A549 treated with RU486 at 1 μM for 4 hours (cell line): Measurements from ENCODE around the gene PALM. TPM values are rescaled to one million over a fixed set of nuclear protein-coding genes. Genes with fewer than 3 reads are reported as not detected.

Experiments
- total RNA-seq: library from RNA; stranded (reverse); fragments of 200-300 nt; extraction: Qiagen RNA extraction; gene quantifications from 5 replicates; pipeline ENCODE4 v1.2.3, GENCODE V29; 2022; ENCODE audit warnings: low read depth

PALM gene
- total RNA-seq, result 11.8 to 18.1 TPM (median 13.4 TPM) in 5 replicates

DNA sequence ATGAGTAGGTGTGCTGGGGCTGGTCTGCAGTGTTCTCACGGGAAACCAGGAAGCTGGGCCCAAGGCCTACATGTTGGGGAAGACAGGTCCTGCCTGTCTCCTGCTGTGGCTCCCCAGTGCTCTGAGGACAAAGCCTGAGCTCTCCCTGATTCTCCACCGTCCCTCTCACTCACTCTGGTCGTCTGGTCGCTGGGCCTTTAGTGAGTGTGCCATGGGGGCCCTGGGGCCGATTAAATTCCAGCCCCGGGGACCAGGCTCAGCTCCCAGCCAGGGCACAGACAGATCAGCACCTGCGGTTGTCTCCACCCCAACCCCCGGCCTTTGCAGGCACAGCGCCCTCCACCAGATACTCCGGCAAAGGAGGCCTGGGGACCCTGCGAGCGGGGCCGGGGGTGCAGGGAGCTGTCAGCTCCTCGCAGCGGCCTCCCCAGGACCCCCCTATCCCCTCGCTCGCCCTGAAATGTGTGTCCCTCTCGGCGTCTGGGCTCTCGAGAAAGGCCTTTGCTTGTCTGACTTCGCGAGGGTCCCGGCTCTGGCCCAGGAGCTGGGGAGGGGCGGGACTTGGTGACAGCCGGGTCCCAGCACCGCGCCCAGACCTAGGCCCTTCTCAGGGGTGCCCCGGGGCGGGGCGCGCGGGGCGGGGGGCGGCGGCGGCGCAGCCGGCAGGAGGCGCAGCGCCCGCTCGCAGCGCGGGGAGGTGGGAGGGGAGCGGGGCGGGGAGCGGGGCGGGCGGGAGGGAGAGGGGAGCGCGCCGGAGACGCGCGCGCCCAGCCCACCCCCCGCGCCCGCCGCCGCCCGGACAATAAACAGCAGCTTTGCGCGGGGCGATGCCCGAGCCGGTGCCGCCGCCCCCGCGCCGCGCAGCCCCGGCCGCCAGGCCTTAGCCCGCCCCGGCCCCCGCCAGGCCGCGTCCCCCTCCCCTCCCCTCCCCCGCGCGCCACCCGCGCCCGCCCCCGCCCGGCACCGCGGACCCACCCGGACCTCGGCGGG is at the start of gene PALM:
Gene PALM (plus strand): TSS at position 782 of the 990 bp plus-strand sequence. CDS start 212 bp downstream, outside the sequence.

GRCh38 chr19:662962-663681 is 45.6 kb upstream of the PALM start, which contains the start of gene RNF126:
Gene RNF126, minus strand, starts transcription at chr19:663214. Its CDS starts 93 bp downstream, at chr19:663121.

DNA sequence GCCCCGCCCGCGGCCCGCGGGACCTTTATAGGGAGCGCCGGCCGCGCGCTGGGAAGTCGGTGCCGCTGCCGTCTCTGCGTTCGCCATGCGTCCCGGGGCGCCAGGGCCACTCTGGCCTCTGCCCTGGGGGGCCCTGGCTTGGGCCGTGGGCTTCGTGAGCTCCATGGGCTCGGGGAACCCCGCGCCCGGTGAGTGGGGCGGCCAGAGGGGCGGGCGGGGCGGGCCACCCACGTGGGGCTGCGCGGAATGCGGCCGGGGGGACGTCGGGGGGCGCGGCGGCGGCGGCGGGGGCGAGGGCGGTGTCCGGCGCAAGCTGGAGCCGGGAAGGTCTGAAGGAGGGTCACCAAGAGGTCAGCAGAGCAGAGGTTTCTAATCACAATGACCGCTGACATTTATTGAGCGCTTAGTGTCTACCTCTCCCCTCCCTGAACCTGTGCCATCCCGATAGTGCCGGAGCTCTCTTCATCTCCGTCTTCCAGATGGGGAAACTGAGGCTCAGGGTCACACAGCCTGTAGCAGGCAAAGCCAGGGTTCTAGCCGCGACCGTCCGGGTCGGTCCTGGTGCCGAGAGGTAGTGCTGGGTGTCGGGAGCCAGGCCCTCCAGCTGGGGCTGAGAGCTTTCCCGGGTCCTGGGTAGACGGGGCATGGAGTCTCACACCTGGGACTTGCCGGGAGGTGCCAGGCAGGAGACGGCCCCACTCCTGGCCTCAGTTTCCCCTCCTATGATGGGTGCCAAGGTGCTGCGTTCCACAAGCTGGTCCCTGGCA is 32.2 kb upstream of the PALM start, which contains the start of gene FSTL3:
Gene FSTL3 (plus strand): TSS at position 54 of the 767 bp plus-strand sequence. CDS start 32 bp downstream, at position 86.

GRCh38 chr19:695352-695949 is 13.3 kb upstream of the PALM start, which contains the start of gene PRSS57:
Gene PRSS57, minus strand, starts transcription at chr19:695452. Its CDS starts 22 bp downstream, at chr19:695430.

GRCh38 chr19:750640-751423 is 42.1 kb downstream of the PALM start, which contains the start of gene MISP:
Gene MISP, plus strand, starts transcription at chr19:751112. Its CDS starts 5,835 bp downstream, at chr19:756947.

DNA sequence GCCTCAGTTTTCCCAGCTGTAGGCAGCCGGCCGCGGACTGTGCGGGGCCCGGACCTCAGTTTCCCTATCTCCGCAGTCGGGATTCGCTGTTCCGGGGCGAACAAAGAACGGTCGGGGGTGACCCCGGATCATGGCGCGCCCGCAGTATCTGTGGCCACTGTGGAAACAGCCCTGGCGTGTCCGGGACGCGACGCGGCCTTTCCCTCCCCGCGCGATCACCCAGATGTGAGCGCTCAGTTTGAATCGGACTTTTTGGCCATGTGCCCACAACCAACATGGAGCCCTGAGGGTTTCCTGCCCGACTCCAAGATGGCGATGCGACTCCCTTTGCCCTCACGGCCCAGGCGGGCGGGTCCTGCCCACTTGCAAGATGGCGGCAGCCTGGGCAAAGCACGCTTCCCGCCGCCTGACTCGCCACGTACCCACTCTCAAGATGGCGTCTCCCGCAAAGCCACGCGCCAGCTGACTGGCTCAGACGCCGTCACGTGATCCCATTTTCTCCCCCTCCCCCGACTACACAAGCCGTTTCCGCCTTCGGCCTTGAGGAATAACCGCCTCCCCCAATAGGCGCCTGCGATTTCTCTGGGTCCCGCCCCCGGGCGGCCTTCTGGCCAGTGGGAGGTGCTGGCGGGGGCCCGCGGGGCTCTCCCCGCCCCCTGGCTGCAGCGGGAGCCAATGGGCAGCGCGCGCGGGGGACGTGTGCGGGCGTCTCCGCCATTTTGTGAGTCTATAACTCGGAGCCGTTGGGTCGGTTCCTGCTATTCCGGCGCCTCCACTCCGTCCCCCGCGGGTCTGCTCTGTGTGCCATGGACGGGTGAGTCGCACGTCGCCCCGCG is 88.2 kb downstream of the PALM start, which contains the start of gene PTBP1:
Gene PTBP1 (plus strand): TSS at position 761 of the 836 bp plus-strand sequence. CDS start 46 bp downstream, at position 807.

Other genes starting within 250 kb of the PALM start
- 0.63 to 1.4 TPM (median 0.97 TPM) in 5 replicates for gene SHC2, start 247.9 kb upstream of the PALM start, total RNA-seq
- 0.15 to 0.28 TPM (median 0.19 TPM) in 5 replicates for gene MADCAM1, start 212.4 kb upstream of the PALM start, total RNA-seq
- gene TPGS1, start 201.4 kb upstream of the PALM start, total RNA-seq, result 11.8 to 19.1 TPM (median 18.1 TPM) in 5 replicates
- 59.4 to 109 TPM (median 103 TPM) in 5 replicates for gene CDC34, start 177.2 kb upstream of the PALM start, total RNA-seq
- 0.23 to 0.66 TPM (median 0.51 TPM) in 4 of 5 replicates, not detected in the other for gene GZMM, start 164.9 kb upstream of the PALM start, total RNA-seq
- 636 to 735 TPM (median 683 TPM) in 5 replicates for gene BSG, start 136.3 kb upstream of the PALM start, total RNA-seq
- 27.7 to 43.9 TPM (median 40.1 TPM) in 5 replicates for gene HCN2, start 119.1 kb upstream of the PALM start, total RNA-seq
- gene POLRMT, start 75.4 kb upstream of the PALM start, total RNA-seq, result 74.8 to 121 TPM (median 94.7 TPM) in 5 replicates
- 0.24 to 0.95 TPM (median 0.67 TPM) in 5 replicates for gene FGF22, start 69.1 kb upstream of the PALM start, total RNA-seq
- gene RNF126, start 45.7 kb upstream of the PALM start, total RNA-seq, result 56.8 to 77.8 TPM (median 70.4 TPM) in 5 replicates
- gene FSTL3, start 32.5 kb upstream of the PALM start, total RNA-seq, result 122 to 180 TPM (median 158 TPM) in 5 replicates
- 0.16 to 0.19 TPM in 2 of 5 replicates, not detected in the others for gene PRSS57, start 13.5 kb upstream of the PALM start, total RNA-seq
- 71.8 to 97.6 TPM (median 91.6 TPM) in 5 replicates for gene MISP, start 42.2 kb downstream of the PALM start, total RNA-seq
- gene PTBP1, start 88.5 kb downstream of the PALM start, total RNA-seq, result 218 to 248 TPM (median 225 TPM) in 5 replicates
- 2.8 to 5.5 TPM (median 4.3 TPM) in 5 replicates for gene PLPPR3, start 113.0 kb downstream of the PALM start, total RNA-seq
- gene AZU1, start 118.9 kb downstream of the PALM start, total RNA-seq, result 0.14 to 0.53 TPM (median 0.28 TPM) in 4 of 5 replicates, not detected in the other
- 0.26 to 0.50 TPM (median 0.34 TPM) in 4 of 5 replicates, not detected in the other for gene PRTN3, start 132.1 kb downstream of the PALM start, total RNA-seq
- 0.09 TPM in 1 of 5 replicates, not detected in the others for gene ELANE, start 143.4 kb downstream of the PALM start, total RNA-seq
- gene CFD, start 150.7 kb downstream of the PALM start, total RNA-seq, result 9.2 to 23.6 TPM (median 21.2 TPM) in 5 replicates
- 10.6 to 21.5 TPM (median 17.4 TPM) in 5 replicates for gene MED16, start 184.3 kb downstream of the PALM start, total RNA-seq
- gene RNU6-9, start 184.5 kb downstream of the PALM start, total RNA-seq, result not detected in 5 replicates
- gene R3HDM4, start 204.3 kb downstream of the PALM start, total RNA-seq, result 26.2 to 43.3 TPM (median 39.5 TPM) in 5 replicates
- gene KISS1R, start 208.4 kb downstream of the PALM start, total RNA-seq, result 0.23 to 0.88 TPM (median 0.29 TPM) in 5 replicates
- 4.0 to 5.9 TPM (median 5.5 TPM) in 5 replicates for gene ARID3A, start 217.1 kb downstream of the PALM start, total RNA-seq